GM12878 (cell line): Measurements from ENCODE around the gene ZP2. TPM values are rescaled to one million over a fixed set of nuclear protein-coding genes. Genes with fewer than 3 reads are reported as not detected.

ENCODE experiments used
- ATAC-seq: fragments of 200-7000 bp; cut with Tn5 transposase; 3 replicates; pipeline ENCODE4 v1.9.1; 2020; ENCODE audit warnings: mild to moderate bottlenecking, moderate library complexity
- BruUV-seq: library from RNA; stranded (reverse); fragments of 400-500 nt; replicated peaks from 2 replicates; lab custom pipeline; 2021; lab: Mats Ljungman, UMichigan
- CTCF ChIA-PET: fragments of 300-600 bp; sonication (Branson Sonifier 250); formaldehyde crosslinking; extraction: SDS; loops from one replicate; lab custom pipeline; 2021; ENCODE audit warnings: inconsistent platforms; lab: Yijun Ruan, JAX
- POLR2A ChIA-PET: fragments of 350-600 bp; formaldehyde crosslinking; extraction: SDS; loops from one replicate; lab custom pipeline; 2021; ENCODE audit warnings: inconsistent platforms; lab: Charles Lee
- RAD21 ChIA-PET: fragments of 300-600 bp; sonication (Branson Sonifier 250); formaldehyde crosslinking; loops from one replicate; lab custom pipeline; 2023; ENCODE audit warnings: antibody characterized with exemption; ENCODE audit not compliant: unreplicated experiment; lab: Charles Lee
- SMC1A ChIA-PET: fragments of 300-600 bp; sonication (Branson Sonifier 250); formaldehyde crosslinking; loops from one replicate; lab custom pipeline; 2023; ENCODE audit not compliant: unreplicated experiment, uncharacterized antibody; lab: Charles Lee
- DNase-seq: peaks from one replicate; pipeline ENCODE4 v3.0.0-alpha.2; 2011; ENCODE audit warnings: low read depth, low spot score
- FAIRE-seq: peaks from 3 replicates; lab custom pipeline; 2011; peaks lifted over from hg19 to GRCh38; lab: Jason Lieb, UNC
- H2AFZ ChIP-seq: 2 replicates; pipeline ENCODE4 v1.6.0; 2011; ENCODE audit warnings: low read depth, low read length, control low read depth; ENCODE audit not compliant: control insufficient read depth
- H3K27ac ChIP-seq: 2 replicates; pipeline ENCODE4 v1.5.1; 2011; ENCODE audit warnings: control low read depth; ENCODE audit not compliant: control insufficient read depth, insufficient read depth
- H3K27me3 ChIP-seq, 2 experiments: replicated peaks in 1 of 2; 2 replicates each; pipeline versions ENCODE4 v1.6.0 to v1.6.1; 2011; ENCODE audit warnings: low read length in 1 of 2; ENCODE audit not compliant: control insufficient read depth in 2 of 2, insufficient read depth in 2 of 2
- H3K36me3 ChIP-seq, 2 experiments: 2 replicates each; pipeline ENCODE4 v1.5.1; 2011; ENCODE audit warnings: low read length in 1 of 2; ENCODE audit not compliant: control insufficient read depth in 2 of 2, insufficient read depth in 2 of 2
- H3K4me1 ChIP-seq: 2 replicates; pipeline ENCODE4 v1.6.1; 2011; ENCODE audit warnings: mild to moderate bottlenecking, low read length, moderate library complexity, mixed read lengths; ENCODE audit not compliant: control insufficient read depth, insufficient read depth
- H3K4me2 ChIP-seq: 2 replicates; pipeline ENCODE4 v1.6.0; 2011; ENCODE audit warnings: control low read depth; ENCODE audit not compliant: control insufficient read depth, insufficient read depth
- H3K4me3 ChIP-seq: fragments of 200-600 bp; sonication (generic); 2 replicates; pipeline ENCODE4 v1.5.1; 2016
- H3K79me2 ChIP-seq: 2 replicates; pipeline ENCODE4 v1.6.0; 2011; ENCODE audit warnings: low read length; ENCODE audit not compliant: control insufficient read depth, insufficient read depth
- H3K9ac ChIP-seq: 2 replicates; pipeline ENCODE4 v1.8.0; 2011; ENCODE audit warnings: low read length, control low read depth, mixed read lengths; ENCODE audit not compliant: control insufficient read depth, insufficient read depth
- H3K9me3 ChIP-seq: replicated peaks from 3 replicates; pipeline ENCODE4 v1.5.1; 2011; ENCODE audit warnings: mild to moderate bottlenecking, low read length; ENCODE audit not compliant: control insufficient read depth, insufficient read depth
- H4K20me1 ChIP-seq: 2 replicates; pipeline ENCODE4 v1.6.0; 2011; ENCODE audit not compliant: control insufficient read depth, insufficient read depth
- CREB1 ChIP-seq: IDR thresholded peaks from 2 replicates; pipeline ENCODE4 v1.6.1; 2012; ENCODE audit warnings: low read depth, mild to moderate bottlenecking, inconsistent platforms
- IRF4 ChIP-seq: IDR thresholded peaks from 2 replicates; pipeline ENCODE4 v1.6.1; 2011; ENCODE audit warnings: low read depth, low read length
- MEF2B ChIP-seq: fragments of 450-650 bp; IDR thresholded peaks from 2 replicates; pipeline ENCODE4 v1.6.1; 2018; ENCODE audit warnings: mild to moderate bottlenecking, moderate library complexity; ENCODE audit not compliant: partially characterized antibody, poor library complexity, severe bottlenecking
- MYB ChIP-seq: fragments of 150-350 bp; IDR thresholded peaks from 2 replicates; pipeline ENCODE4 v1.6.1; 2014; ENCODE audit warnings: mild to moderate bottlenecking, low read depth, low read length, borderline replicate concordance
- NFIC ChIP-seq: IDR thresholded peaks from 2 replicates; pipeline ENCODE4 v1.6.1; 2012; ENCODE audit warnings: low read depth, mild to moderate bottlenecking, inconsistent platforms, low read length, moderate library complexity
- SMAD1 ChIP-seq: fragments of 450-650 bp; IDR thresholded peaks from 2 replicates; pipeline ENCODE4 v1.6.1; 2018; ENCODE audit warnings: mild to moderate bottlenecking, low read depth; ENCODE audit not compliant: partially characterized antibody
- SMARCA5 ChIP-seq: fragments of 450-650 bp; IDR thresholded peaks from 2 replicates; pipeline ENCODE4 v1.6.1; 2017; ENCODE audit warnings: mild to moderate bottlenecking
- WRNIP1 ChIP-seq: IDR thresholded peaks from 2 replicates; pipeline ENCODE4 v1.6.1; 2011; ENCODE audit warnings: low read depth, low read length, improper control_type of control experiment, borderline replicate concordance
- YBX1 ChIP-seq: fragments of 450-650 bp; IDR thresholded peaks from 2 replicates; pipeline ENCODE4 v1.6.1; 2016; ENCODE audit warnings: antibody characterized with exemption
- ZSCAN29 ChIP-seq: fragments of 450-650 bp; IDR thresholded peaks from 2 replicates; pipeline ENCODE4 v1.6.1; 2017; ENCODE audit warnings: mild to moderate bottlenecking, moderate library complexity
- WGBS: methylation state at CpG from one replicate; pipeline ENCODE4 v1.1.6; 2016; ENCODE audit warnings: low lambda C conversion rate; ENCODE audit not compliant: insufficient replicate concordance, insufficient coverage; ENCODE audit errors: missing lambda C conversion rate; 5-methylcytosine and 5-hydroxymethylcytosine counted together
- in situ Hi-C: fragments of 300-500 bp; cut with MboI; formaldehyde crosslinking; loops from 9 replicates; pipeline ENCODE4 v1.14.3; 2018; ENCODE audit warnings: mixed read lengths
- intact Hi-C: fragments of 100-400 bp; cut with micrococcal nuclease; formaldehyde crosslinking; loops from one replicate; pipeline ENCODE4 v1.14.2; 2022; ENCODE audit not compliant: unreplicated experiment
- polyA plus RNA-seq, 11 experiments: library from polyadenylated mRNA; depleted of rRNA in 4 of 11; unstranded in 6 of 11; stranded (reverse) in 5 of 11; fragments of >200 nt; fragmentation: Nextera tagmentation in 4 of 11; fragmentation: Illumina TruSeq in 1 of 11; extraction: Ambion mirVana in 4 of 11; extraction: Trizol in 1 of 11; gene quantifications; 1 replicate in 1 of 11; 2 replicates in 10 of 11; pipeline versions ENCODE4 v1.2.1 to v1.2.3, GENCODE V29; 2011 to 2016; ENCODE audit warnings: inconsistent platforms in 2 of 11, missing spikeins in 2 of 11, low read depth in 1 of 11
- total RNA-seq, 4 experiments: library from RNA; depleted of rRNA in 3 of 4; stranded (reverse); fragments of >200 nt in 3 of 4; fragmentation: Illumina TruSeq in 1 of 4; extraction: Trizol in 1 of 4; gene quantifications; 2 replicates each; pipeline versions ENCODE4 v1.2.1 to v1.2.3, GENCODE V29; 2013 to 2021
- TF ChIP-seq, protein P1 (sequence below): IDR thresholded peaks from 2 replicates; pipeline ENCODE4 v1.6.1; 2012; ENCODE audit warnings: low read depth, low read length, improper control_type of control experiment
- TF ChIP-seq, protein P2 (sequence below): fragments of 450-650 bp; IDR thresholded peaks from 2 replicates; pipeline ENCODE4 v1.6.1; 2017; ENCODE audit warnings: borderline replicate concordance
- TF ChIP-seq, protein P3 (sequence below): IDR thresholded peaks from 2 replicates; pipeline ENCODE4 v1.6.1; 2011; ENCODE audit warnings: borderline replicate concordance, low read depth, mild to moderate bottlenecking, moderate library complexity, low read length; ENCODE audit not compliant: insufficient read depth, poor library complexity, severe bottlenecking
- TF ChIP-seq, protein P4 (sequence below): IDR thresholded peaks from 2 replicates; pipeline ENCODE4 v1.6.1; 2011; ENCODE audit warnings: low read depth, mild to moderate bottlenecking, low read length, moderate library complexity, borderline replicate concordance; ENCODE audit errors: extremely low read depth
- TF ChIP-seq, protein P5 (sequence below): fragments of 450-650 bp; IDR thresholded peaks from 2 replicates; pipeline ENCODE4 v1.6.1; 2017; ENCODE audit warnings: mild to moderate bottlenecking, low read depth, inconsistent platforms; ENCODE audit not compliant: poor library complexity, severe bottlenecking

ZP2 gene
- total and polyA plus RNA-seq, 10 of the 15 experiments (the other 5 are each of a cell fraction or from before 2014, with no cell fraction given), result 0.11 to 0.33 (median 0.16) TPM; not detected in 1

DNA sequence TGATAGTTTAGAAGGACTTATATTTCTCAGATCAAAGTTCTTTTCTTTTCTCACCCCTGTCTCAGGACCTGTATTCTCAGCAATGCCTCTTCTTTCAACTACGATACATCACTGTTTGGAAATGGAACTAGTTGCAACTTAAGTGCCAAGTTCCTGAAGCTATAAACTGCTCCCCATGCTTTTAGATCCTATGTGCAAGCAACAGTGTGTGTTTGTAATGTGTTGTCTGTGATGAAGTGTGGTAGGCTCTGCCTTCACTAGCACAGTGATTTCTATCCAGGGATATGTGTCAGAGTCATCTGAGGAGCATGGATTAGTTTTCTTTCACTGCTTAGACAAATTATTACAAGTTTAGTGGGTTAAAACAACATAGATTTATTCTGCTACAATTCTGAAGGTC is 18.4 kb downstream of the ZP2 start:
- POLR2A ChIA-PET, result no interaction called here
- SMC1A ChIA-PET, result interaction anchor here (0.9 to 1.1 kb wide), 4 partner anchors 81 to 108 kb away, joined by 3 to 4 read pairs (median 4); no protein-coding TSS in a partner anchor
- RAD21 ChIA-PET, result interaction anchor here (2.4 kb wide), 1 partner anchor 108 kb away, joined by 10 read pairs; no protein-coding TSS in a partner anchor

More for the DNA sequence above, 18.4 kb downstream of the ZP2 start:
- DNase-seq, result no peak
- no peak overlapping the region for H3K9ac ChIP-seq
- H3K27me3 ChIP-seq, result no peaks in the 10 kb centered on the region
- no peak overlapping the region for H3K27ac ChIP-seq
- intact Hi-C loops (no loop called here), in situ Hi-C loops (no loop called here)
- no peak for TF ChIP-seq SMAD1
- TF ChIP-seq ZSCAN29, result no peak
- TF ChIP-seq, protein P1, sequence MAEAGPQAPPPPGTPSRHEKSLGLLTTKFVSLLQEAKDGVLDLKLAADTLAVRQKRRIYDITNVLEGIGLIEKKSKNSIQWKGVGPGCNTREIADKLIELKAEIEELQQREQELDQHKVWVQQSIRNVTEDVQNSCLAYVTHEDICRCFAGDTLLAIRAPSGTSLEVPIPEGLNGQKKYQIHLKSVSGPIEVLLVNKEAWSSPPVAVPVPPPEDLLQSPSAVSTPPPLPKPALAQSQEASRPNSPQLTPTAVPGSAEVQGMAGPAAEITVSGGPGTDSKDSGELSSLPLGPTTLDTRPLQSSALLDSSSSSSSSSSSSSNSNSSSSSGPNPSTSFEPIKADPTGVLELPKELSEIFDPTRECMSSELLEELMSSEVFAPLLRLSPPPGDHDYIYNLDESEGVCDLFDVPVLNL, result no peak
- TF ChIP-seq YBX1, result no peak
- TF ChIP-seq IRF4, result no peak
- TF ChIP-seq MEF2B, result no peak
- TF ChIP-seq, protein P2, sequence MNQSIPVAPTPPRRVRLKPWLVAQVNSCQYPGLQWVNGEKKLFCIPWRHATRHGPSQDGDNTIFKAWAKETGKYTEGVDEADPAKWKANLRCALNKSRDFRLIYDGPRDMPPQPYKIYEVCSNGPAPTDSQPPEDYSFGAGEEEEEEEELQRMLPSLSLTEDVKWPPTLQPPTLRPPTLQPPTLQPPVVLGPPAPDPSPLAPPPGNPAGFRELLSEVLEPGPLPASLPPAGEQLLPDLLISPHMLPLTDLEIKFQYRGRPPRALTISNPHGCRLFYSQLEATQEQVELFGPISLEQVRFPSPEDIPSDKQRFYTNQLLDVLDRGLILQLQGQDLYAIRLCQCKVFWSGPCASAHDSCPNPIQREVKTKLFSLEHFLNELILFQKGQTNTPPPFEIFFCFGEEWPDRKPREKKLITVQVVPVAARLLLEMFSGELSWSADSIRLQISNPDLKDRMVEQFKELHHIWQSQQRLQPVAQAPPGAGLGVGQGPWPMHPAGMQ, result no peak
- TF ChIP-seq, protein P3, sequence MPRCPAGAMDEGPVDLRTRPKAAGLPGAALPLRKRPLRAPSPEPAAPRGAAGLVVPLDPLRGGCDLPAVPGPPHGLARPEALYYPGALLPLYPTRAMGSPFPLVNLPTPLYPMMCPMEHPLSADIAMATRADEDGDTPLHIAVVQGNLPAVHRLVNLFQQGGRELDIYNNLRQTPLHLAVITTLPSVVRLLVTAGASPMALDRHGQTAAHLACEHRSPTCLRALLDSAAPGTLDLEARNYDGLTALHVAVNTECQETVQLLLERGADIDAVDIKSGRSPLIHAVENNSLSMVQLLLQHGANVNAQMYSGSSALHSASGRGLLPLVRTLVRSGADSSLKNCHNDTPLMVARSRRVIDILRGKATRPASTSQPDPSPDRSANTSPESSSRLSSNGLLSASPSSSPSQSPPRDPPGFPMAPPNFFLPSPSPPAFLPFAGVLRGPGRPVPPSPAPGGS, result no peak
- TF ChIP-seq, protein P4, sequence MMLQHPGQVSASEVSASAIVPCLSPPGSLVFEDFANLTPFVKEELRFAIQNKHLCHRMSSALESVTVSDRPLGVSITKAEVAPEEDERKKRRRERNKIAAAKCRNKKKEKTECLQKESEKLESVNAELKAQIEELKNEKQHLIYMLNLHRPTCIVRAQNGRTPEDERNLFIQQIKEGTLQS, result no peak
- TF ChIP-seq CREB1, result no peak
- TF ChIP-seq SMARCA5, result no peak
- TF ChIP-seq, protein P5, sequence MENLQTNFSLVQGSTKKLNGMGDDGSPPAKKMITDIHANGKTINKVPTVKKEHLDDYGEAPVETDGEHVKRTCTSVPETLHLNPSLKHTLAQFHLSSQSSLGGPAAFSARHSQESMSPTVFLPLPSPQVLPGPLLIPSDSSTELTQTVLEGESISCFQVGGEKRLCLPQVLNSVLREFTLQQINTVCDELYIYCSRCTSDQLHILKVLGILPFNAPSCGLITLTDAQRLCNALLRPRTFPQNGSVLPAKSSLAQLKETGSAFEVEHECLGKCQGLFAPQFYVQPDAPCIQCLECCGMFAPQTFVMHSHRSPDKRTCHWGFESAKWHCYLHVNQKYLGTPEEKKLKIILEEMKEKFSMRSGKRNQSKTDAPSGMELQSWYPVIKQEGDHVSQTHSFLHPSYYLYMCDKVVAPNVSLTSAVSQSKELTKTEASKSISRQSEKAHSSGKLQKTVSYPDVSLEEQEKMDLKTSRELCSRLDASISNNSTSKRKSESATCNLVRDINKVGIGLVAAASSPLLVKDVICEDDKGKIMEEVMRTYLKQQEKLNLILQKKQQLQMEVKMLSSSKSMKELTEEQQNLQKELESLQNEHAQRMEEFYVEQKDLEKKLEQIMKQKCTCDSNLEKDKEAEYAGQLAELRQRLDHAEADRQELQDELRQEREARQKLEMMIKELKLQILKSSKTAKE, result no peak
- TF ChIP-seq MYB, result no peak
- no peak for TF ChIP-seq NFIC
- no peak for TF ChIP-seq WRNIP1
- TF ChIP-seq, all 136 proteins: peak for 0
- no TSS peak for BruUV-seq
- no peaks in the 10 kb centered on the region; the same call in 2 of the 3 replicates for H3K9me3 ChIP-seq
- CTCF ChIA-PET, result interaction anchor here (0.6 kb wide), 1 partner anchor 1483 kb away, joined by 3 read pairs; no protein-coding TSS in a partner anchor
- no peaks in the 10 kb centered on the region for H4K20me1 ChIP-seq
- H3K36me3 ChIP-seq, result no peaks in the 10 kb centered on the region
- FAIRE-seq (no peak), ATAC-seq (no peak)
- WGBS, result 69% methylated on average over 1 of the region's 1 CpG
- peaks cover 10% of the 10 kb centered on the region for H3K4me1 ChIP-seq
- H2AFZ ChIP-seq, result no peak overlapping the region
- no peak overlapping the region for H3K4me2 ChIP-seq
- H3K79me2 ChIP-seq, result no peaks in the 10 kb centered on the region
- H3K4me3 ChIP-seq, result no peak overlapping the region
